GM10248 (cell line): ENCODE data around the gene ACKR3.

ENCODE experiments used
- CTCF ChIA-PET: fragments of 300-600 bp; sonication (Branson Sonifier 250); formaldehyde crosslinking; extraction: SDS; loops from one replicate; lab custom pipeline; 2021; ENCODE audit warnings: antibody characterized with exemption; lab: Yijun Ruan, JAX
- POLR2A ChIA-PET: fragments of 350-650 bp; sonication (Branson Sonifier 250); formaldehyde crosslinking; extraction: SDS; loops from one replicate; lab custom pipeline; 2020; ENCODE audit warnings: antibody characterized with exemption; lab: Yijun Ruan, JAX
- DNase-seq: peaks from one replicate; pipeline ENCODE4 v3.0.0; 2012; ENCODE audit errors: extremely low spot score
- TF ChIP-seq, protein P1 (sequence below): IDR thresholded peaks from 2 replicates; pipeline ENCODE4 v1.5.1; 2012; ENCODE audit warnings: mild to moderate bottlenecking, low read depth; ENCODE audit errors: extremely low read depth, missing control alignments, control extremely low read depth

Gene ACKR3

DNA sequence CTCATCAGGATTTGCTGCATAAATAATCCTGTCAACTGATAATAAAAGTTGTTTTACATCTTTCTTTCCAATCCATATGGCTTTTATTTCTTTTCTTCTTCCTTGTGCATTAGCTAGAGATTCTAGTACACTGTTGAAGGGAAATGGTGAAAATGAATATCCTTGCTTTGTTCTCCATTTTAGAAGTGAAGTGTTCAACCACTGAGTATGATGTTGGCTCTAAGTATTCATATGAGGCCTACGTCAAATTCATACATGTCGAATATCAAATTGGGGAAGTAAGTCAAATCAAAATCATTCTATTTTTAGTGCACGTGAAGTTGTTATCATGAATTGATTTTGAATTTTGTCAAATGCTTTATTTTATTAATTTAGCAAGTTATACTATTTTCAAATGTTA lies 7.8 kb upstream of the ACKR3 start:
- TF ChIP-seq, protein P1, sequence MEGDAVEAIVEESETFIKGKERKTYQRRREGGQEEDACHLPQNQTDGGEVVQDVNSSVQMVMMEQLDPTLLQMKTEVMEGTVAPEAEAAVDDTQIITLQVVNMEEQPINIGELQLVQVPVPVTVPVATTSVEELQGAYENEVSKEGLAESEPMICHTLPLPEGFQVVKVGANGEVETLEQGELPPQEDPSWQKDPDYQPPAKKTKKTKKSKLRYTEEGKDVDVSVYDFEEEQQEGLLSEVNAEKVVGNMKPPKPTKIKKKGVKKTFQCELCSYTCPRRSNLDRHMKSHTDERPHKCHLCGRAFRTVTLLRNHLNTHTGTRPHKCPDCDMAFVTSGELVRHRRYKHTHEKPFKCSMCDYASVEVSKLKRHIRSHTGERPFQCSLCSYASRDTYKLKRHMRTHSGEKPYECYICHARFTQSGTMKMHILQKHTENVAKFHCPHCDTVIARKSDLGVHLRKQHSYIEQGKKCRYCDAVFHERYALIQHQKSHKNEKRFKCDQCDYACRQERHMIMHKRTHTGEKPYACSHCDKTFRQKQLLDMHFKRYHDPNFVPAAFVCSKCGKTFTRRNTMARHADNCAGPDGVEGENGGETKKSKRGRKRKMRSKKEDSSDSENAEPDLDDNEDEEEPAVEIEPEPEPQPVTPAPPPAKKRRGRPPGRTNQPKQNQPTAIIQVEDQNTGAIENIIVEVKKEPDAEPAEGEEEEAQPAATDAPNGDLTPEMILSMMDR: no peak
- ChIA-PET POLR2A (no interaction called here), CTCF (no interaction called here)
- no peak for DNase-seq

DNA sequence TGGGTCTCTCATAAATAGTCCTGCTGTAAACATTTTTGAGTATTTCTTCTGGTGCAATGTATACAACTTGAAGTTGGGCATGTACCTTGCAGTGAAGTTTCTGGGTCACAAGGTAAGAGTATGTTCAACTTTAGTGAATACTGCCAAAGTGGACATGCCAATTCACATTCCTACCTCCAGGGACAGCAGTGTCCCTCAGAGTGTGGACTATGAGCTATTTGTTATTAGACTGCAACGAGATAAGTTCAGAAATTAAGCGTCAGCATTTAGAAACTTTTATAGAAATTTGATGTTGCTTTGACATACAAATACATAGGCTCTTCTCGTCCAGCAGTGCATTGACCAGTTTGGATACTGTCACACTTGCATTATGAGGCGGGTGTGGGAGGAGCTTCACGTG lies 7.2 kb upstream of the ACKR3 start:
- DNase-seq: no peak
- ChIA-PET CTCF (no interaction called here), POLR2A (no interaction called here)
- TF ChIP-seq, protein P1: no peak

DNA sequence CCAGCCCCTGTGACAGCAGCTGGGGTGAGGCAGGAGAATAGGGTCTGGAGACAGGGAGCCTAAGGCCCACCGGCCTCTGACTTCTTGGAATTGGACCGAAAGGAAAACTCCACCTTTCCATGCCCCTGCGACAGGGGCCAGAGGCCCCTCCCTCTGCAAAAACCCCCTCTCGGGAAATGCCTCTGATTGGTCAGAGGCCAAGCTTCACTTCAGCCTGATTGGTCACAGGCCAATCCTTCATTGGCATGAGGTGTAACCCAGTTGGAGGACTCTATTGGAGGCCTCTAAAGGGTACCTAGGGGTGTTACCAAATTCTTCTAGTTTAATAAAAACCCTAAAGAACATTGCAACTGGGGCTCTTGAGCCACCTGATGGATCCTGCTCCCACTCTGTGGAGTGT lies 5.7 kb upstream of the ACKR3 start:
- CTCF ChIA-PET: no interaction called here
- DNase-seq: no peak
- POLR2A ChIA-PET: no interaction called here
- TF ChIP-seq, protein P1: no peak

DNA sequence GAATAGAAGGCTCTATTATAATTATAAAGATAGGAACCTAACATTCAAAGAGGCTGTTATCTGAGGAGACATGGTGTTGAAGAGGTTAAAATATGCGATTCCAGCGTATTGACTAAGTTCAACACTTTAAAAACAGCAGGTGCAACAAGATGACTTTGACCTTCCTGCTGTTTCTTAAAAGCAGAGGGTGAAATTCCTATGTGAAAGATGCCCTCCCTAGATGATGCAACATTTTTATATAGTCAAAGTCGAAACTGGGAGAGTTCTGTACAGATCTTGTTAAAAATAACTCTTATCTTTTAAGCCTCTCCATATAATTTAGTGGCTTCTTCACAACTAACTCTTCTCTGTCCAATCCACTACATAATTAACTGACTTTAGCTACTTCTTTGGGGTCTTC lies 4.4 kb upstream of the ACKR3 start:
- TF ChIP-seq, protein P1: no peak
- DNase-seq: no peak
- CTCF ChIA-PET: no interaction called here
- POLR2A ChIA-PET: no interaction called here

DNA sequence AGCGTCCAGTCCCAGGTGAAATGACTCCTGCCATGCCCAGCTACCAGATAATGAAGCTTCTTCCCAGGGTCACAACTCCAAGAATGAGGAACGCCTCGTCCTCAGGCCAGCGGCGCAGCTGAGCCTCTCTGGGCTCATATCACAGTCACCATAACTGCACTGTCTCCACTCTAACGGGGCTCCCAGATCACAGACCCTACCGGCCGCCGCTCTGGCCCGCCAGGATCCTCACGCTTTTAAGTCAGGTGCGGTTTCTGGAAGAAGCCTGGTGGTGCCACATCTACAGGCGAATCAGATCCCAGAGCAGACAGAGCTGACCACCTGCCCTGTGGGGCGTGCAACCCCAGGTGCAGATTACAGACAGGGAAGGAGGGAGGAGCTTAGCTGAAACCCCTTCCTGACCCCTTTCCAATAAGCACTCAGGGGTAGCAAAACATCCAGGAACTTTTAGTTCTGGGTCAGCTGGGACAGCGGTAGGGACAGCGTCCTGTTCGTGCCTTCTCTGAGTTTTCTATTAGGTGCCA lies 3.7 kb upstream of the ACKR3 start:
- ChIA-PET POLR2A (no interaction called here), CTCF (interaction anchor here (1.2 to 1.3 kb wide), 2 partner anchors 11 to 53 kb away, joined by 4 read pairs; no protein-coding TSS in a partner anchor)
- DNase-seq: no peak
- TF ChIP-seq, protein P1: no peak

DNA sequence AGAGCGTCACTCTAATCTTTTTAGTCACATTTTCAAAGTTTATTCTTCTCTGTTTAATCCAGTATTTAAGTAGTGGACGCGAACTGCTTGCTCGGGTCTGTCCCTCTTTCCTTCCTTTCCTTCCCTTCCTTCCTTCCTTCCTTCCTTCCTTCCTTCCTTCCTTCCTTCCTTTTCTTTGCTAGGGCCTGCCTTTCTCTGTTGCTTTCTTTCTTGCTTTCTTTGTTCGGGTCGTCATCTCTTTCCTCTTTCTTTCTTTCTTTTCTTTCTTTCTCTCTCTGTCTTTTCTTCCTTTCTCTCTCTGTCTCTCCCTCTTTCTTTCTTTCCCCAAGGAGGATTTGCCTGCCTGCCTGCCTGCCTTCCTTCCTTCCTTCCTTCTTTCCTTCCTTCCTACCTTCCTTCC lies 3.0 kb upstream of the ACKR3 start:
- TF ChIP-seq, protein P1: no peak
- POLR2A ChIA-PET: no interaction called here
- CTCF ChIA-PET: interaction anchor here (1.2 to 1.3 kb wide), 2 partner anchors 12 to 54 kb away, joined by 4 read pairs; no protein-coding TSS in a partner anchor

More for the DNA sequence above, 3.0 kb upstream of the ACKR3 start:
- DNase-seq: no peak
